Adrenal gland (tissue), 12 donors: ENCODE measurements around the gene GRID1. TPM values are rescaled to one million over a fixed set of nuclear protein-coding genes. Genes with fewer than 3 reads are reported as not detected.

Experiments used
- DNase-seq, 7 donors: peaks; one replicate each; pipeline ENCODE4 v3.0.0-alpha.2; 2019 to 2020
- H3K27ac ChIP-seq, 5 donors: fragments of 200-600 bp; sonication (generic) in 4 of 5; 1 replicate in 3 of 5; 2 replicates in 2 of 5; pipeline versions ENCODE4 v1.5.1 to v1.8.0; 2016 to 2020; ENCODE audit warnings: mild to moderate bottlenecking in 1 of 5
- H3K27me3 ChIP-seq: fragments of 200-600 bp; 2 replicates; pipeline ENCODE4 v1.8.0; 2021
- H3K36me3 ChIP-seq, 2 donors: fragments of 200-600 bp; replicated peaks in 1 of 2; 1 replicate in 1 of 2; 2 replicates in 1 of 2; pipeline versions ENCODE4 v1.5.1 to v1.8.0; 2018 to 2022
- H3K4me1 ChIP-seq, 2 donors: fragments of 200-600 bp; replicated peaks in 1 of 2; 1 replicate in 1 of 2; 2 replicates in 1 of 2; pipeline versions ENCODE4 v1.5.1 to v1.8.0; 2018 to 2021
- H3K4me3 ChIP-seq, 4 donors: fragments of 200-600 bp; sonication (generic) in 3 of 4; one replicate each; pipeline ENCODE4 v1.5.1; 2016 to 2018
- H3K9me3 ChIP-seq, 3 donors: fragments of 200-600 bp; sonication (generic) in 1 of 3; replicated peaks in 1 of 3; 1 replicate in 2 of 3; 2 replicates in 1 of 3; pipeline versions ENCODE4 v1.5.1 to v1.8.0; 2016 to 2021
- CTCF ChIP-seq, 6 experiments: fragments of 450-650 bp in 4 of 6; fragments of 200-600 bp in 2 of 6; sonication (generic) in 1 of 6; IDR thresholded peaks; 1 replicate in 5 of 6; 2 replicates in 1 of 6; pipeline versions ENCODE4 v1.5.1 to v1.8.0; 2016 to 2021; ENCODE audit warnings: antibody characterized with exemption in 6 of 6, mild to moderate bottlenecking in 2 of 6, moderate library complexity in 1 of 6
- POLR2A ChIP-seq, 2 donors: fragments of 450-650 bp; IDR thresholded peaks; one replicate each; pipeline ENCODE4 v1.6.1; 2017; ENCODE audit warnings: antibody characterized with exemption in 2 of 2, mild to moderate bottlenecking in 2 of 2, moderate library complexity in 1 of 2
- WGBS, 4 donors: extraction: QIAGEN DNeasy Blood & Tissue Kit in 2 of 4; methylation state at CpG; one replicate each; pipeline versions ENCODE4 v1.1.5 to v1.1.7; 2013 to 2017; 5-methylcytosine and 5-hydroxymethylcytosine counted together
- intact Hi-C, 2 donors: fragments of 100-400 bp; cut with DNase I; formaldehyde crosslinking; loops; one replicate each; pipeline versions ENCODE4 v1.14.1 to v1.15.0; 2022 to 2023
- polyA plus RNA-seq, 3 donors: library from polyadenylated mRNA; stranded (reverse); fragments of 200-250 nt in 2 of 3; fragments of 350-450 nt in 1 of 3; fragmentation: Illumina TruSeq in 1 of 3; extraction: RNeasy Lipid Tissue Mini Kit (QIAGEN cat#74804) in 1 of 3; gene quantifications; one replicate each; pipeline ENCODE4 v1.2.3, GENCODE V29; 2013 to 2014
- total RNA-seq, 9 donors: library from RNA; depleted of rRNA in 4 of 9; stranded (reverse); fragments of >200 nt in 4 of 9; fragments of 120-200 nt in 1 of 9; fragmentation: NEBNext Ultra II Directional in 1 of 9; extraction: Animal tissue kit (Norgen Biotek cat#: 25700) in 1 of 9; gene quantifications; one replicate each; pipeline versions ENCODE4 v1.1.0 to v1.2.4, GENCODE V29; 2013 to 2023
- donor health status: healthy with polysubstance abuse.
- donor health status: Bipolar disorder and iron deficiency.
- donor health status: DM: yes; HTN: yes; CAD: no.
- donor health status: DM: no; HTN: no; CAD: no.
- donor health status: DM: no; HTN: no; CAD: no.
- donor health status: DM: yes; HTN: yes; CAD: no.

Gene GRID1
- total and polyA plus RNA-seq, 12 donors: 2.2 to 8.0 (median 4.1) TPM

DNA sequence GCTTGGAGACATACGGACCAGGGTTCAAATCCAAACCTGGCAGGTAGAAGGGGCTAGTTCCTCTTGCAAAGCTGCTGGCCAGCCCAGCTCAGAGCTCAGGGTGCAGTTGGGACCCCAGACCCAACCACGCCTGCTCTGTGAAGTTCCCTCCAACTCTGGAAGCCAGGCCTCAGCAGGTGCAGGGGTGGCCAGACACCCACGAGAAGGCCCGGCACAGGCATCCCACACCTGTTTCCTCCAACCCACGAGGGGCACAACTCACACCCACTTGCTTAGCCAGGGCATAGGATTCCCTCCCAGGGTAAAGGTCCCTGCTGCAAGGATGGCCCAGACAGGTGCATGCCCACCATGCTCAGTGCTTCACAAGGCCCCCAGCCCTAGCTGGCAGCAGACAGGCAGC lies 262.4 kb downstream of the GRID1 start:
- Histone ChIP-seq H3K9me3 (no peaks in the 10 kb centered on the region), H3K36me3 (no peaks in the 10 kb centered on the region), H3K4me1 (no peaks in the 10 kb centered on the region), H3K4me3 (no peak overlapping the region), H3K27ac (no peak overlapping the region), H3K27me3 (no peaks in the 10 kb centered on the region)
- whole genome bisulfite sequencing, 4 donors: 60 to 88% (median 83%) methylated on average over 2 to 5 of the region's 5 CpGs
- no peak for DNase-seq
- intact Hi-C loops: loop anchor here in 1 of 2 donors (5.0 kb wide), 1 partner anchor 273 kb away; no protein-coding TSS in a partner anchor
- TF ChIP-seq POLR2A (IDR thresholded peaks at IDR 0.05): no peak
- TF ChIP-seq CTCF (IDR thresholded peaks at IDR 0.05): no peak

- DNase-seq: peak in 2 of 7 donors; percentile 14 to 25
- Histone ChIP-seq H3K27me3 (no peaks in the 10 kb centered on the region), H3K4me1 (no peaks in the 10 kb centered on the region), H3K36me3 (no peaks in the 10 kb centered on the region), H3K4me3 (no peak overlapping the region), H3K27ac (no peak overlapping the region), H3K9me3 (no peaks in the 10 kb centered on the region)
- TF ChIP-seq CTCF (IDR thresholded peaks at IDR 0.05) (no peak), POLR2A (IDR thresholded peaks at IDR 0.05) (no peak)
- intact Hi-C loops: loop anchor here in 1 of 2 donors (5.0 kb wide), 1 partner anchor 274 kb away; no protein-coding TSS in a partner anchor
- WGBS, 4 donors: 58 to 79% (median 65%) methylated on average over 3 to 8 of the region's 8 CpGs
Measured at GRCh38 chr10:86103391-86104101, 263.0 kb downstream of the GRID1 start.

GRCh38 chr10:86102451-86102850 lies 264.1 kb downstream of the GRID1 start:
- intact Hi-C loops: loop anchor here in 1 of 2 donors (5.0 kb wide), 1 partner anchor 275 kb away; no protein-coding TSS in a partner anchor
- no peaks in the 10 kb centered on the region for H3K27me3 ChIP-seq
- H3K36me3 ChIP-seq: no peaks in the 10 kb centered on the region
- DNase-seq: no peak
- WGBS, 4 donors: 81 to 94% (median 90%) methylated on average over 3 to 5 of the region's 5 CpGs
- H3K4me3 ChIP-seq: no peak overlapping the region
- no peak overlapping the region for H3K27ac ChIP-seq
- no peaks in the 10 kb centered on the region for H3K9me3 ChIP-seq
- no peaks in the 10 kb centered on the region for H3K4me1 ChIP-seq
- no peak for TF ChIP-seq POLR2A (IDR thresholded peaks at IDR 0.05)
- no peak for TF ChIP-seq CTCF (IDR thresholded peaks at IDR 0.05)

- no peaks in the 10 kb centered on the region for H3K36me3 ChIP-seq
- no peak for DNase-seq
- intact Hi-C loops: loop anchor here in 1 of 2 donors (5.0 kb wide), 1 partner anchor 275 kb away; no protein-coding TSS in a partner anchor
- H3K4me1 ChIP-seq: no peaks in the 10 kb centered on the region
- H3K27ac ChIP-seq: no peak overlapping the region
- no peaks in the 10 kb centered on the region for H3K9me3 ChIP-seq
- no peaks in the 10 kb centered on the region for H3K27me3 ChIP-seq
- H3K4me3 ChIP-seq: no peak overlapping the region
- WGBS, 4 donors: 82 to 92% (median 89%) methylated on average over 2 of the region's 2 CpGs
- TF ChIP-seq POLR2A (IDR thresholded peaks at IDR 0.05) (no peak), CTCF (IDR thresholded peaks at IDR 0.05) (no peak)
Measured at GRCh38 chr10:86102031-86102430, 264.6 kb downstream of the GRID1 start.
